Stimulated activated CD4-positive, alpha-beta T cell treated with anti-CD3 and anti-CD28 coated beads, Interleukin-4, amount 100 ng/mL, for 48 hours (primary cell): ENCODE data around the gene RBM48.
"Not testable (repeated sequence)": the region's sequence is repeated elsewhere in the genome, so short reads cannot be mapped to it uniquely, and the experiment has no call there.

Source experiments
- DNase-seq, 2 donors: peaks; one replicate each; pipeline ENCODE4 v3.0.0-alpha.2; 2020; ENCODE audit warnings: low read depth in 2 of 2

Gene RBM48

GRCh38 chr7:92528188-92528957, at the start of gene RBM48, which contains the start of gene PEX1:
TSS of gene RBM48 (plus strand) at chr7:92528795. CDS start at chr7:92528814, 19 bp downstream.
TSS of gene PEX1 (minus strand) at chr7:92528520. CDS start at chr7:92528435, 85 bp downstream.
- peak; percentile 90 to 93 for DNase-seq

GRCh38 chr7:92479146-92479545, 49.4 kb upstream of the RBM48 start:
- not testable (repeated sequence) for DNase-seq

GRCh38 chr7:92483624-92484023, 45.0 kb upstream of the RBM48 start:
- DNase-seq: not testable (repeated sequence)

- DNase-seq: not testable (repeated sequence)
These were observed 44.4 kb upstream of the RBM48 start for GRCh38 chr7:92484226-92484625.

GRCh38 chr7:92485267-92485892, 43.2 kb upstream of the RBM48 start:
- DNase-seq: no peak

GRCh38 chr7:92485974-92486373, 42.6 kb upstream of the RBM48 start:
- no peak for DNase-seq

GRCh38 chr7:92487804-92488203, 40.8 kb upstream of the RBM48 start:
- no peak for DNase-seq

GRCh38 chr7:92489634-92490033, 39.0 kb upstream of the RBM48 start:
- no peak for DNase-seq

GRCh38 chr7:92496876-92497275, 31.7 kb upstream of the RBM48 start:
- DNase-seq: no peak

GRCh38 chr7:92498557-92498956, 30.0 kb upstream of the RBM48 start:
- DNase-seq: no peak

GRCh38 chr7:92503767-92504166, 24.8 kb upstream of the RBM48 start:
- no peak for DNase-seq

GRCh38 chr7:92504563-92504962, 24.0 kb upstream of the RBM48 start:
- DNase-seq: no peak

GRCh38 chr7:92506363-92506762, 22.2 kb upstream of the RBM48 start:
- DNase-seq: no peak

- no peak for DNase-seq
These were observed 19.6 kb upstream of the RBM48 start for GRCh38 chr7:92508946-92509345.

GRCh38 chr7:92513167-92513902, 15.3 kb upstream of the RBM48 start:
- no peak for DNase-seq

- no peak for DNase-seq
These were observed 11.0 kb upstream of the RBM48 start for GRCh38 chr7:92517631-92518030.

- no peak for DNase-seq
These were observed 8.6 kb upstream of the RBM48 start for GRCh38 chr7:92520024-92520423.

GRCh38 chr7:92523110-92523509, 5.5 kb upstream of the RBM48 start:
- no peak for DNase-seq

GRCh38 chr7:92527300-92528187, 1.1 kb upstream of the RBM48 start:
- DNase-seq: peak; percentile 39 to 45

GRCh38 chr7:92528958-92529264, 316 bp downstream of the RBM48 start:
- no peak for DNase-seq

- no peak for DNase-seq
These were observed 6.0 kb downstream of the RBM48 start for GRCh38 chr7:92534572-92534971.

- not testable (repeated sequence) for DNase-seq
These were observed 14.9 kb downstream of the RBM48 start for GRCh38 chr7:92543542-92543941.
